Measurements from ENCODE around the gene FGF2.
A peak's percentile ranks its signal among the peaks of the same experiment; 100 is the strongest.
"Not testable (repeated sequence)": the region's sequence is repeated elsewhere in the genome, so short reads cannot be mapped to it uniquely, and the experiment has no call there.

Gene FGF2

GRCh38 chr4:122826553-122827257 is at the start of gene FGF2:
FGF2 (plus strand) TSS chr4:122826831; CDS start chr4:122827175, 344 bp downstream.
- DNase-seq = peak; percentile 43

DNA sequence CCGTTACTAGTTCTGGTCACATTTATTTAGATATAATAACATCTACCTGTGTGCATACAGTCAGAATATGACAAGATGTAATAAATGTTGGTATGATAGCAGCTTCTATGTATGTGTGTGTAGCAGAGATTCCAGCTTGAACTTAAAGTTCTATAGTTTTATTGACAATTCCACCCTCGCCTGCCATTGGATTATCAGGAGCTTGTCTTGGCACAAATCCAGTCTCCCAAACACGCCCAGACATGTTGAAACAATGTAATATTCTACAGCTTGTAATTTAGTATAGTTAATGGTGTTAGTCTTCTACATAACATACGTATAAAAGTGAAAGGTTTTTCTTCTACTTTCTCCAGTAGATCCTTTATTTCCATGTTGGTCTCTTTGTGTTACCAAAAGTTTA is 49.7 kb upstream of the FGF2 start:
- DNase-seq = no peak

GRCh38 chr4:122777846-122778673 is 48.6 kb upstream of the FGF2 start:
- DNase-seq = no peak

DNA sequence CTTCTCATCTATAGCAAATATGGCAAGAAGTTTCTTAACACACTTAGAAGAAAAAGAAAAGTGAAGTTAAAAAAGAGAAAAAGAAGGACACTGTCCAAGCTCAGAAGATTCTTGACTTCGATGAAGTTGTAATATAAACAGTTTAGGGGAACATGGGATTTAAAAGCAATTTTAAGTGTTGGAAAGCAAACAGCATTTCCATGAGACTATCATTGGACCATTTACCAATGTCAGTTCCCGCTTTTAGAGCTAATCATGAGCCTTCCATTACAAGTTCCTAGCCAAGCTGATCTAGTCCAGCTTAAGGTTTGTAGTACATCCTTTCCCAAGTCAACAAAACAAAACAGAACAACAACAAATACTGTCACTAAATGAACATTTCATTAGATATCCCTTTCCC is 45.1 kb upstream of the FGF2 start:
- no peak for DNase-seq

DNA sequence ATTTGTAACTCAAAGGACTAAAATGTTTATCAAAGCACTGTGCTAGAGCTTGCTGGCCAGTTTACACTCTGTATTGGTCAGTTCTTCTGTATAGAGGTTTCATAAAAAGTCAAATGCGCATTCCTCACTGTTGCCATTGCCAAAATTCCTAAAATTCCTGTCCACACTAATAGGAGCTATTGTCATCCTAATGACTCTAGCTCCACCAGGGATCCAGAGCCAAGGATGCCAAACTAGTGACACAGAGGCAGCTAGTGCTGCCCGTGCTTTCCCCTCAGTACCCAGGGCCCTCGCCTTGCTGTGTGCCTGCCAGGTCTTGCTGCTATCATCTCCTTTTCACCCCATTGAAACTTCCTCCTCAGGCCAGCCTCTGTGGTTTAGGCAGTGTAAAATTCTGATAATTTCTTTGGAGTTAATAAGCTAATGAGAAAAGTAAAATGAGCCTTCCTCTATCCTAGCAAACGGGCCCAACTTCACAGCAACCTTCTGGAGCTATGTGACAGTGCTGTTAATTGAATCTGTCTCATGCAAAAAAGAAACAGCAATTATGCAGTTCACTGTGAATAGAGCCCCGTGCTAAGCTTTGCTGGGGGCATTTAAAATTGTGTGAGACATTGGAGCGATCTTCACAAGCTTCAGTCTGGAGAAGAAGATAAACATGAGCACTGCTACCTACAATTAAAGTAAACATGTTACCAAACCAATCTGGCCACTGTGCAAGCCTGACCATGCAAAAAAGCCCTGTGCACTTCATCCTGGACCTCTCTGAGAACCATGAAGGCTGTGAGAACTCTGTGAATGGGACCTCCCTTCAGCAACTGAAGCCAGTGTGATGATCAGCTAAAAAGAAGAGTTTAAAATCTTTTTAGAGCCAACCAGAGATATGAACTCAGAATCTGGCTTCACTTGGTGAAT is 43.1 kb upstream of the FGF2 start:
- peak; percentile 80 for DNase-seq

DNA sequence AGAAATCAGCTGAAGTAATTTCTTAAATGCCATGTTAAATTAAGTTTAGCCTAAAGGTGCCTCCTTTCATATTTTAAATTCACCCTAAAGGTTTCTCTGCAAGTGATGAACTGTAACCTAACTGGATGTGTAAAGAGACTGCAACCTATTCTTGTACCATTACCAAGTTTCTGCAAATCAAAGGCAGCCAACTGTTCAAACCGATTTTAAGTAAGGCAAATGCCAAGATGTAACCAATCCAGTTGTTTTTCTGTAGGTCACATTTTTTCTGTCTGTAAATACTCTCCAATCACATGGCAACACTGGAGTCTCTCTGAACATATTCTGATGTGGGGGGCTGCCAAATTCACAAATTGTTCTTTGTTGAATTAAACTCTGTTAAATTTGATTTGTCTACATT is 42.4 kb upstream of the FGF2 start:
- DNase-seq = no peak

DNA sequence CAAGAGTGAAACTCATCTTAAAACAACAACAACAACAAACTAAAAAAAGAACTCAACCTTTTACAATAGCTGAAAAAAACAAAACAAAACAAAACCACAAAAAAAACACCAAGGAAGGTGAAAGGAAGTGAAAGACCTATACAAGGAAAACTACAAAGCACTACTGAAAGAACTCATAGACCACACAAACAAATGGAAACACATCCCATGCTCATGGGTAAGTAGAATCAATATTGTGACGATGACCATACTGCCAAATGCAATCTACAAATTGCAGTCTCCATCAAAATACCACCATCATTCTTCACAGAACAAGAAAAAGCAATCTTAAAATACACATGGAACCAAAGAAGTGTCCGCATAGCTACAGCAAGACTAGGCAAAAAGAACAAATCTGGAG is 41.5 kb upstream of the FGF2 start:
- no peak for DNase-seq

GRCh38 chr4:122786296-122786695 is 40.3 kb upstream of the FGF2 start:
- DNase-seq = not testable (repeated sequence)

DNA sequence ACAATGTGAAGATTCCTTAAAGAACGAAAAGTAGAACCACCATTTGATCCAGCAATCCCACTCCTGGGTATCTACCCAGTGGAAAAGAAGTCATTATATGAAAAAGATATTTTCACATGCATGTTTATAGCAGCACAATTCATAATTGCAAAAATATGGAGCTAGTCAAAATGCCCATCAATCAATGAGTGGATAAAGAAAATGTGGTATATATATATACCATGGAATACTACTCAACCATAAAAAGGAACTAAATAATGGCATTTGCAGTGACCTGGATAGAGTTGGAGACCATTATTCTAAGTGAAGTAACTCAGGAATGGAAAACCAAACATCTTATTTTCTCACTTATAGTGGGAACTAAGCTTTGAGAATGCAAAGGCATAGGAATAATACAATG is 39.7 kb upstream of the FGF2 start:
- not testable (repeated sequence) for DNase-seq

DNA sequence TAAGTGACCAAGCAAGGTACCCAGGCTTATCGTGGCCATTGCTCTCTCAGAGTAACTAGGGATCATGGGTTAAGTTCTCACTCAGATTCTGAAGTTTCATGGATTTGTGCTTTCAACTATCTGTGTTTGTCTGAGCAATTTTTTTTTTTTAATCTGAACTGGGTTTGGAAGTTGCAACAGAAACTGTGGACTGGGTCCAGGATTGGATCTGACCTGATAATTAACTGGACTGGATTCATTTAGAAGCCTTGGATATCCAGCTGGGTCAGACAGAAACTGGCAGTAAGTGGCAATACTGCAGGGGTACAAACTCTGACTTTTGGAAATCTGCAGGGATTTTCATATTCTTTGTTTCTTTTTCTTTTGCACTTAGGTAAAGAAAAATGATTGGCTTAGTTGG is 38.7 kb upstream of the FGF2 start:
- no peak for DNase-seq

- DNase-seq = no peak
Observed at GRCh38 chr4:122788935-122789334, 37.7 kb upstream of the FGF2 start.

- DNase-seq = no peak
Observed at GRCh38 chr4:122793811-122794210, 32.8 kb upstream of the FGF2 start.

GRCh38 chr4:122796801-122797404 is 29.7 kb upstream of the FGF2 start:
- DNase-seq = no peak

- DNase-seq = no peak
Observed at GRCh38 chr4:122797405-122798094, 29.1 kb upstream of the FGF2 start.

DNA sequence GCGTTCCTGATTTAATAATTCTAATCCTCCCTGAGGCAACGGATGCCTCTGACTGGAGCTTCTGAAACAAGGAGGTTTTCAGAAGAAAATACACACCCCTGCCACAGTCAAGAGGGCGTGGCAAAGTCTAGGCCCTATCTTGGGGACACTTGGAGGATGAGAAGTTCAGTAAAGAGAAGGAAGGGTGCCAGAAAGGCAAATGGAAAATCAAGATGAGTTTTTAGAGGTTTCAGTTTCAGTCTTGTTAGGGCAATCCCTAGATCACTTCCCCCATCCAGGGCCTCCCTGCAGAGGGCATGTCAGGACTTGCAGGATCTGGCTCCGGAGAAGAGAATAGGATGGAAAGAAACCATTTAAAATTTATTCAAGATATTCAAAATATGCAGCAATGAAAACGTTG is 28.5 kb upstream of the FGF2 start:
- peak; percentile 73 for DNase-seq

GRCh38 chr4:122798917-122799316 is 27.7 kb upstream of the FGF2 start:
- DNase-seq = no peak

- DNase-seq = peak; percentile 46
Observed at GRCh38 chr4:122803788-122804208, 22.8 kb upstream of the FGF2 start.

DNA sequence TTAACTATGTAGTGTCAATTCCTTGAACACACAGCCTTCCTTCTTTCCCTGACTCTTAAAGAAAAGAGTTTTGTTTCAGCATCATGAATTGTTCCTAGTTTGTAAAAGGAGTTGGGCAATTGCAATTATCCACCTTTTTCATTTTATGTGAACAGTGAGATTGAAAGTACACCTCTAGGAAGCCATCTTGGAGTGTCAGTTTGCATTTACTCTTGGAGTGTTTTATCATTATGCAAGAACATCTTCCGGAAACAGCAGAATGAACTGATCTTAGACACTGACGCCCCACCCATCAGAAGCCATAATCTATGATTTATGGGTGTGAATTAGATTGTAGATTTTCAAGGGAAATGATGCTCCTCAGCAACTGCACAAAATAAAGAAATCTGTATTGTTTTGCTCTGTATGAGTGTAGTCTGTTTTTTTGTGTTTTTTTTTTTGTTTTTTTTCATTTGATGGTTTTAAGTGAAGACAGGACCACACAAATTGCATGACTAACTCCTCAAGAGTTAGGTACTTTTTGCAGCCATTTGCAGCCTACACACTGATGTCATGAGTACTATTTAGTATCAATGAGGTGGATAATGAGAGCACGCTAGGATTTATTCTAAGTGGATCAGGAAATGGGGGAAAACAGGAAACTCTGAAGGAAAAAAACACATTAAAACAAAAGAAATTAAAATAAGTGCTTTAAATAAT is 19.5 kb upstream of the FGF2 start:
- no peak for DNase-seq

DNA sequence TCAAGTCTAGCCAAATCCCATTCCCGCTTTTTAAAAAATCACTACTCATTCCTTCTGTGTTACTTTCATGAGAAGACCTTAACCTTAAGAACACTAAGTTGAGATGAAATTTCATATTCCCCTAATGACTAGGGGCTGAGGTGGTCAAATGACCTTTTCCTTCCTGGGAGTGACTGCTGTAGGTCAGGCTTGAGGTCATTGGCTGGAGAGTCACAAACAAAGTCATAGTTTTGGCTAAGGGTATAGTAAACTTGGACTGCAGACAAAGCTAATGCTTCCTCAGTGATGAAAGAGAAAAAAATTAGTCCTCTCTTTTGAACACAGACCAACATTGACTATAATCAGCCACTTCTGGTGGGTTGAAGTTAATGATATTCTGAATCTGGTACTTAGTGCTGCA is 16.0 kb upstream of the FGF2 start:
- DNase-seq = no peak

DNA sequence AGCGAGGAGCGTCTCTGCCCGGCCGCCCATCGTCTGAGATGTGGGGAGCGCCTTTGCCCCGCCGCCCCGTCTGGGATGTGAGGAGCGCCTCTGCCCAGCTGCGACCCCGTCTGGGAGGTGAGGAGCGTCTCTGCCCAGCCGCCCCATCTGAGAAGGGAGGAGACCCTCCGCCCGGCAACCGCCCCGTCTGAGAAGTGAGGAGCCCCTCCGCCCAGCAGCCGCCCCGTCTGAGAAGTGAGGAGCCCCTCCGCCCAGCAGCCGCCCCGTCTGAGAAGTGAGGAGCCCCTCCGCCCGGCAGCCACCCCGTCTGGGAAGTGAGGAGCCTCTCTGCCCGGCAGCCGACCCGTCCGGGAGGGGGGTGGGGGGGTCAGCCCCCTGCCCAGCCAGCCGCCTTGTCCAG is 14.8 kb upstream of the FGF2 start:
- not testable (repeated sequence) for DNase-seq

GRCh38 chr4:122812823-122813222 is 13.8 kb upstream of the FGF2 start:
- not testable (repeated sequence) for DNase-seq

DNA sequence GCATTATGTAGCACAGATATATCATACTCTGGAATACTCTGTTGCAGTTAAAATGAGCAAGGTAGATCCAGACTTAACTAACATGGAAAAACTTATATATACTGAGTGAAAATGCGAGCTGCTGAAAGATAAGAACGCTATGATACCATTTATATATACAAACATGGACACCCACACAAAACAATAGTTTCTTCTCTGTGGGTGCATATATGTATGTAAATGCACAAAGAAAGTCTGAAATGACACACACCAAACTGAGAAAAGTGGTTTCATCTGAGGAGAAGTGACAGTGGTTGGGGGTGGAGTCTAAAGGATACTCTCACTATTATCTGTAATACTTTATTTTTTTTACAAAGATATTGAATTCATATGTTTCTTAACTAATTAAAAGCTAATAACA is 12.2 kb upstream of the FGF2 start:
- DNase-seq = no peak

Data from hematopoietic multipotent progenitor cell treated with erythropoietin and hydrocortisone succinate and interleukin-3 and kit ligand, for 4 days (in vitro differentiated cells).